Measurements from ENCODE around the gene WWP2.
"Not testable (repeated sequence)": the region's sequence is repeated elsewhere in the genome, so short reads cannot be mapped to it uniquely, and the experiment has no call there.

Gene WWP2

GRCh38 chr16:69848637-69849545 is 86.8 kb downstream of the WWP2 start:
- Histone ChIP-seq H3K4me3 (no peak overlapping the region), H3K27ac (peak overlapping the region in 17 of 21 experiments; percentile 16 to 83 (median 55))

GRCh38 chr16:69851491-69852240 is 89.5 kb downstream of the WWP2 start:
- Histone ChIP-seq H3K4me3 (no peak overlapping the region), H3K27ac (peak overlapping the region in 1 of 21 experiments; percentile 21)

GRCh38 chr16:69852815-69853214 is 90.7 kb downstream of the WWP2 start:
- no peak overlapping the region for H3K27ac ChIP-seq
- no peak overlapping the region for H3K4me3 ChIP-seq

GRCh38 chr16:69853481-69853880 is 91.3 kb downstream of the WWP2 start:
- Histone ChIP-seq H3K27ac (no peak overlapping the region), H3K4me3 (no peak overlapping the region)

GRCh38 chr16:69854776-69855175 is 92.6 kb downstream of the WWP2 start:
- peak overlapping the region in 1 of 21 experiments; percentile 18 for H3K27ac ChIP-seq
- not testable (repeated sequence) for H3K4me3 ChIP-seq

- H3K27ac ChIP-seq: peak overlapping the region in 2 of 21 experiments; percentile 18 to 29
- H3K4me3 ChIP-seq: no peak overlapping the region
Measured at GRCh38 chr16:69855592-69855991, 93.5 kb downstream of the WWP2 start.

- Histone ChIP-seq H3K4me3 (no peak overlapping the region), H3K27ac (no peak overlapping the region)
Measured at GRCh38 chr16:69858191-69859104, 96.3 kb downstream of the WWP2 start.

GRCh38 chr16:69859105-69859989 is 97.2 kb downstream of the WWP2 start:
- Histone ChIP-seq H3K27ac (peak overlapping the region in 1 of 21 experiments; percentile 47), H3K4me3 (no peak overlapping the region)

- H3K4me3 ChIP-seq: no peak overlapping the region
- H3K27ac ChIP-seq: peak overlapping the region in 3 of 21 experiments; percentile 47 to 70 (median 61)
Measured at GRCh38 chr16:69860233-69861231, 98.4 kb downstream of the WWP2 start.

- Histone ChIP-seq H3K27ac (peak overlapping the region in 7 of 21 experiments; percentile 4 to 70 (median 47)), H3K4me3 (no peak overlapping the region)
Measured at GRCh38 chr16:69861292-69862030, 99.3 kb downstream of the WWP2 start.

GRCh38 chr16:69863401-69864281 is 101.5 kb downstream of the WWP2 start:
- H3K27ac ChIP-seq: no peak overlapping the region
- no peak overlapping the region for H3K4me3 ChIP-seq

- no peak overlapping the region for H3K4me3 ChIP-seq
- no peak overlapping the region for H3K27ac ChIP-seq
Measured at GRCh38 chr16:69865701-69866100, 103.6 kb downstream of the WWP2 start.

GRCh38 chr16:69867784-69868560 is 105.8 kb downstream of the WWP2 start:
- H3K27ac ChIP-seq: peak overlapping the region in 4 of 21 experiments; percentile 18 to 57 (median 50)
- no peak overlapping the region for H3K4me3 ChIP-seq

GRCh38 chr16:69870761-69871160 is 108.6 kb downstream of the WWP2 start:
- Histone ChIP-seq H3K27ac (no peak overlapping the region), H3K4me3 (no peak overlapping the region)

GRCh38 chr16:69871708-69872107 is 109.6 kb downstream of the WWP2 start:
- Histone ChIP-seq H3K4me3 (no peak overlapping the region), H3K27ac (no peak overlapping the region)

Data from skin epidermis (tissue), 12 donors.